Measurements from ENCODE around the gene LRCH1.

LRCH1 gene

GRCh38 chr13:46594374-46595078 is 41.6 kb downstream of the LRCH1 start:
- DNase-seq (ENCODE audit: low spot score): no peak

GRCh38 chr13:46595136-46595884 is 42.3 kb downstream of the LRCH1 start:
- no peak for DNase-seq (ENCODE audit: low spot score)

- DNase-seq (ENCODE audit: low spot score): no peak
Observed at GRCh38 chr13:46595885-46596275, 42.9 kb downstream of the LRCH1 start.

GRCh38 chr13:46596466-46596865 is 43.5 kb downstream of the LRCH1 start:
- DNase-seq (ENCODE audit: low spot score): no peak

- DNase-seq (ENCODE audit: low spot score): no peak
Observed at GRCh38 chr13:46598140-46598819, 45.3 kb downstream of the LRCH1 start.

GRCh38 chr13:46598820-46599180 is 45.8 kb downstream of the LRCH1 start:
- DNase-seq (ENCODE audit: low spot score): no peak

GRCh38 chr13:46600943-46601311 is 48.0 kb downstream of the LRCH1 start:
- no peak for DNase-seq (ENCODE audit: low spot score)

GRCh38 chr13:46602531-46602930 is 49.6 kb downstream of the LRCH1 start:
- no peak for DNase-seq (ENCODE audit: low spot score)

- DNase-seq (ENCODE audit: low spot score): no peak
Observed at GRCh38 chr13:46603165-46603603, 50.2 kb downstream of the LRCH1 start.

- no peak for DNase-seq (ENCODE audit: low spot score)
Observed at GRCh38 chr13:46604226-46604990, 51.4 kb downstream of the LRCH1 start.

GRCh38 chr13:46605076-46605824 is 52.3 kb downstream of the LRCH1 start:
- DNase-seq (ENCODE audit: low spot score): no peak

GRCh38 chr13:46605825-46606554 is 53.0 kb downstream of the LRCH1 start:
- no peak for DNase-seq (ENCODE audit: low spot score)

GRCh38 chr13:46606970-46607369 is 54.0 kb downstream of the LRCH1 start:
- no peak for DNase-seq (ENCODE audit: low spot score)

GRCh38 chr13:46607768-46608564 is 55.0 kb downstream of the LRCH1 start:
- DNase-seq (ENCODE audit: low spot score): no peak

GRCh38 chr13:46609052-46609451 is 56.1 kb downstream of the LRCH1 start:
- DNase-seq (ENCODE audit: low spot score): no peak

- no peak for DNase-seq (ENCODE audit: low spot score)
Observed at GRCh38 chr13:46609726-46610125, 56.8 kb downstream of the LRCH1 start.

GRCh38 chr13:46612267-46612666 is 59.3 kb downstream of the LRCH1 start:
- no peak for DNase-seq (ENCODE audit: low spot score)

GRCh38 chr13:46613409-46614049 is 60.6 kb downstream of the LRCH1 start:
- DNase-seq (ENCODE audit: low spot score): no peak

- no peak for DNase-seq (ENCODE audit: low spot score)
Observed at GRCh38 chr13:46614582-46614981, 61.6 kb downstream of the LRCH1 start.
